Raji (cell line): ENCODE measurements around the gene RGS6.

Experiments
- POLR2A ChIP-seq: IDR thresholded peaks from 2 replicates; pipeline ENCODE4 v1.6.1; 2011; ENCODE audit warnings: low read depth, low read length, control low read depth; ENCODE audit not compliant: insufficient read depth

RGS6 gene

DNA sequence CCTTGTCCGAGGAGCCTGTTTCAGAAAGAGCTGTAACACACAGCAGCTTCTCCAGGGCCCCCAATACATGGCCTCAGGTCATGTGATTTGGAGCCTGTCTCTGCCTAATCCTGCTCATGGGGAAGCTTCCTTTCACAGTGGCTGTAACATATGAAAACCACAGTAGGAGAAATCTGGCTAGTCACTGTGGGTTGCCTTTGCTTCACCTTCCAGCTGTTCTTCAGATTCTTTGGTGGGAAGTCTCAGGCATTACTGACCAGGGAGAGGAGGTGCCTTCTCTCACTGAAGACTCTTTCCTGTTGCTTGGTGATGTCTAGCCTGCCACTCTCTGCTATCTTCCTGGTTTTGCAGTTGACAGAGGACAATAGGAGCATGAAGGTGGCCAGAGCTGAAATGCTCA, 611.1 kb downstream of the RGS6 start:
- TF ChIP-seq POLR2A: no peak

- TF ChIP-seq POLR2A: no peak
These were observed 612.6 kb downstream of the RGS6 start for GRCh38 chr14:72544615-72545387.

DNA sequence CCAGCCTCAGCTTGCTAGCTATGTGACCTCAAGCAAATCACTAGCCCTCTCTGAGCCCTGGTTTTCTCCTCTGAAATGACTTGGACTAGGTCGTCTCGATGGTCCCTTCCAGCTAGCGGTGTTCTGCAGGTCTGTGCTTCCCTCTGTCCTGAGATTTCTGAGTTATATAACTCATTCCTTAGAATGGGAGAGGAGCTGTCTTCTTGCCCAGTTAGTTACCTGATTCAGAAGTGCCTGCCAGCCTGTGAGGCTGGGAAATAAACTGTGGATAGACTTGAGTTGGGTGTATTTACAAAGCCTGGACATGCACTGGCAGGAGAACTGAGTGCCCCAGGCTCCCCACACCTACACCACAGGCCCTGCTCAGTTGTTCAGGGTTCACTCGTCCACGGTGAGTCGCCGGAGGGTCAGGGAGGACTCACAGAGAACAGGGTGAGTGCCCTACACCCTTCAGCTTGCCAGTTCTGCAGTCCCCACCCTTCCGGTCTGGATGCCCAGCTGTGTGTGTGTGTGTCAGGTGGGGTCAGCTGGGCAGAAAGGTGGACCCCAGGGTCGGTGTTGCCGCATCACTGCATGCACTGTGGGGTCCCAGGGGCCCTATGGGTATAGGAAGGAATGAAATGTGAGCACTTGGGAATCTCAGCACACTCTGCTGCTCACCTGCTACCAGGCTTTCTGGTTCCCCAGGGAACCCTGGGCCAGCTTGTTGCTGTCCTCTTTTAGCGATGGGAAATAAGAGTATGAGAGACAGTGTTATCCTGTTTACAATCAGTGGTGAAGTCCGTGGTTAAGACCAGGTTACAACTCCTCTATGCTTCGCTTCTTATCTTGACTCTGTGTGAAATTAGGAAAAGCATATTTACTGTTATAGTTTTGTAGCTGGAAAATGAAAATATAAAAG, 613.4 kb downstream of the RGS6 start:
- TF ChIP-seq POLR2A: no peak

DNA sequence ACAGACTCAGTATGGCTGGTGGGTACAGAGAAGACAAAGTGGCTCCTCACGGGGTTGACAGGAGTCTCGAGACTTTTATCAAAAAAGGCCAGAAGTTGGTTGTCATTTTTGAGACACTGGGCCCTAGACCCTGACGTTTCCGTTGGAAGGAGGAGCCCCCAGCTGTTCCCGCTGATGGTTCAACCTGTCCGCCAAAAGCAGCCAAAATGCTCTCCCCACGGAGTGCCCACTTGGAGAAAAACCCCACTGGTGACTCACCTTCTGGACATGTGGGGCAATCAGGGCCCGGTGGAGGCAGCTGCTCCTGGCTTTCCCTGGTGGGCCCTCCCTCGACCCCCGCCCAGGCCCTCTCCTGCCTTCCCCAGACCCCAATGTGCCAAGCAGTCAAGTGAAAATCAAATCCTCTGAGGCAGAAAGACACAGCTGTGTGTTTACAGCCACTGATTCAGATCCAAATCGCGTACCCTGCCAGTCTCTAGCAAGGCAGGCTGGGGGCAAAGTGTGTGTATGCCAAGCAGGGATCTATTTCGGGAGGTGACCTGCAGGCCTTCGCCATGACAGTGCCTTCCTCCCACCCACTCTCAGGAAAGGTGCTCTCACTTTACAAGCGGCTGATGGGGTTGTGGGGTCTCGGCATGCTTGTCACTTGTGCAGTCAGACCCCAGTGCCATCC, 614.3 kb downstream of the RGS6 start:
- TF ChIP-seq POLR2A: no peak

- TF ChIP-seq POLR2A: no peak
These were observed 615.8 kb downstream of the RGS6 start for GRCh38 chr14:72547999-72548398.

DNA sequence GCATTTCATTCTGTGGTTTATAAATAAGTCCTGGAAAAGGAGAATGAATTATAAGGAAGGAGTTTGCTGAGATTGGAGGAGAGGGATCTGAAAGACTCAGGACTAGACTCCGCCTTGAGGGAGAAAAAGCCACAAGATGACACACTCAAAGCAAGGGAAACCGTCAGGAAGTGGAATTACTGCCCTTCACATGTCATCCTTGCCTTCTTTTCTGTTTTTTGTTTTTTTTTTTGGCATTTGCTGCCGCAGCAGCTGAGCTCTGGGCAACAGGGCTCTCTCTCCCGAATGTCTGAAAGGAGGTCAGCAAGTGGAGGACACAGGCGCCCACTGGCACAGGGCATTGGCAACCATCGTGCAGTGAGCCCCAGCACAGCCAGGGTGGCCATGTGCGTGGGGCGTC, 616.8 kb downstream of the RGS6 start:
- no peak for TF ChIP-seq POLR2A

DNA sequence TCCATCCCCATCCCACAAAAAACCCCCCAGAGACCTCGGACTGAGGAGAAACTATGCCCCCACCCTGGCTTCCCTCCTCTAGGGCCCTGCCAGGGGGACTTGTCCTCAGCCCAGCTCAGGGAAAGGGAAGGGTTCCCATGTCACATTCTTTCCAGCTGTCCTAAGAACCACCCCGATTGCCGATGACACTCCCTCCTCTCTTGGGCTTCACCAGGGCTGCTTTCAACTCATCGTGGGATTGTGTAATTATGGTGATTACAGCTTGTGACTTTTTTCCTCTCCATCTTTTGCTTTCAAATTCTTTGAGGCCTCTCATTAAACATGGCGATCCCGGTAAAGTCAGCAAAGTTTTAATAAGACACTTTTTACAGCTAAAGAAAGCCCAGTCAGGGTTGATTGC, 617.6 kb downstream of the RGS6 start:
- TF ChIP-seq POLR2A: no peak

GRCh38 chr14:72550513-72550912, 618.3 kb downstream of the RGS6 start:
- no peak for TF ChIP-seq POLR2A

GRCh38 chr14:72552236-72552635, 620.0 kb downstream of the RGS6 start:
- no peak for TF ChIP-seq POLR2A

- no peak for TF ChIP-seq POLR2A
These were observed 620.9 kb downstream of the RGS6 start for GRCh38 chr14:72553161-72553560.

GRCh38 chr14:72553656-72554055, 621.4 kb downstream of the RGS6 start:
- TF ChIP-seq POLR2A: no peak

GRCh38 chr14:72554401-72554800, 622.2 kb downstream of the RGS6 start:
- no peak for TF ChIP-seq POLR2A

DNA sequence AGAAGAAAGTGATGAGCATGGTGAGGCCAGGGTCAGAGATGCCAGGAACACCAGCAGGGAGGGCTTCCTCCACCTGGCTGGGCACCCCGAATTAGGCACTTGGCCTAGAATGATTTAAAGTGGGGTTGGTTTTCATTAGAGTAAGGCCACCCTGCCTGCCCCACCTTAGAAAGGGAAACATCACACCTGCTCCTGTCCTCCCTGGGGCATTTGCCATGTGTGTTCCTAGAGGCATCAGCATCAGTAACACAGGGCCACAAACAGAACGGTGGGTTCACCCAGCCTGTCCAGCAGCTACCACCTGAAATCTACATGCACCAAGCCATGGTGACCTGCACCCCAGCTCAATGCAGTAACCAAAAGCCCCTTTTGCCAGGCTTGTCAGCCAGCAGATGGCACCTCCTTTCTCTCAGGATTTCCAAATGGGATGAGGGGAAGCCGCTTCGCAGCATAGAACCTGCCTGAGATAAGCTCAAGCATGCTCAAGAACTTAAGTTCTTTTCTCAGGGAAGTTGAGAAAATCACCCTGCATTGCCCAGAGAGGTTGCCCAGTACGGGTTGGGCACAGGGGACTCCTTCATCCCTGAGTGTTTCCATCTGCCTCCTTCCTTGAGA, 622.9 kb downstream of the RGS6 start:
- no peak for TF ChIP-seq POLR2A

- no peak for TF ChIP-seq POLR2A
These were observed 623.4 kb downstream of the RGS6 start for GRCh38 chr14:72555609-72556000.

- TF ChIP-seq POLR2A: no peak
These were observed 625.4 kb downstream of the RGS6 start for GRCh38 chr14:72557671-72558070.
